Measurements from ENCODE around the gene FAM184A.

Gene FAM184A

DNA sequence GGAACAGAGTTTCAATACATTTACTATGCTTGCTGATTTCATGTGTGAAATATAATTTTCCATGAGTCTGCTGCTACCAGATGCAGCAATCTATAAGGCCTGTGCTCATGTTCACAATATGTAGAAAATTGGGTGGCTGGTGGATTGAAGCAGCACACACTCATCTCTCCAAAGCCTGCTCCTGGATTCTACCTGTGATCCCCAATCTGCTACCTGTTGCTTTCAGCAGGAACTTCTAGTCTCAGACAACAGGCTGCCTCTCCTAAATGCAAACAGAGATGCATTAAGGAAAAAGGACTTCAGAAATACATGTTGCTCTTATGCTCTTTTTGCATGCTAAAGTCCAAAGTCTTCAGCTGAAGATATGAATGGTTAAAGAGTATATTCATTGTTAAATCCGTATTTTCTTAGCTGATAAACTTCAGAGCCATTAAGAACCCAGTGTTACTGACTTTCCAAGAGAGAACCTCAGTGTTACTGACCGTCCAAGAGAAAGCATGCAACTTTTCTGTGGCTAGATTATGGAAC, 112.6 kb downstream of the FAM184A start:
- Histone ChIP-seq H3K9me3 (ENCODE audit: insufficient read depth, low read depth, low read length) (no peaks in the 10 kb centered on the region), H3K9me2 (replicated peaks; ENCODE audit: low read depth, low read length) (no peaks in the 10 kb centered on the region), H4K20me1 (ENCODE audit: insufficient read depth, low read length, poor library complexity, severe bottlenecking) (no peaks in the 10 kb centered on the region), H3K4me3 (ENCODE audit: low read length, poor library complexity, severe bottlenecking) (no peak overlapping the region), H3F3A (ENCODE audit: low read depth) (no peaks in the 10 kb centered on the region), H3K9ac (ENCODE audit: low read depth, low read length, poor library complexity, severe bottlenecking) (no peak overlapping the region), H3K4me1 (ENCODE audit: insufficient read depth, low read length, poor library complexity, severe bottlenecking) (no peaks in the 10 kb centered on the region), H3K79me2 (ENCODE audit: insufficient read depth, low read length) (no peaks in the 10 kb centered on the region), H3K27me3 (ENCODE audit: insufficient read depth, low read length, poor library complexity, severe bottlenecking) (no peaks in the 10 kb centered on the region), H2AFZ (ENCODE audit: low read length) (peak overlapping the region; percentile 21; the same call in 1 of the 2 replicates), H3K4me2 (ENCODE audit: low read depth, low read length, poor library complexity, severe bottlenecking) (no peak overlapping the region), H3K36me3 (ENCODE audit: insufficient read depth, low read length) (no peaks in the 10 kb centered on the region)
- TF ChIP-seq EZH2phosphoT487 (IDR thresholded peaks at IDR 0.05; ENCODE audit: borderline replicate concordance) = no peak
- TF ChIP-seq, protein P1, sequence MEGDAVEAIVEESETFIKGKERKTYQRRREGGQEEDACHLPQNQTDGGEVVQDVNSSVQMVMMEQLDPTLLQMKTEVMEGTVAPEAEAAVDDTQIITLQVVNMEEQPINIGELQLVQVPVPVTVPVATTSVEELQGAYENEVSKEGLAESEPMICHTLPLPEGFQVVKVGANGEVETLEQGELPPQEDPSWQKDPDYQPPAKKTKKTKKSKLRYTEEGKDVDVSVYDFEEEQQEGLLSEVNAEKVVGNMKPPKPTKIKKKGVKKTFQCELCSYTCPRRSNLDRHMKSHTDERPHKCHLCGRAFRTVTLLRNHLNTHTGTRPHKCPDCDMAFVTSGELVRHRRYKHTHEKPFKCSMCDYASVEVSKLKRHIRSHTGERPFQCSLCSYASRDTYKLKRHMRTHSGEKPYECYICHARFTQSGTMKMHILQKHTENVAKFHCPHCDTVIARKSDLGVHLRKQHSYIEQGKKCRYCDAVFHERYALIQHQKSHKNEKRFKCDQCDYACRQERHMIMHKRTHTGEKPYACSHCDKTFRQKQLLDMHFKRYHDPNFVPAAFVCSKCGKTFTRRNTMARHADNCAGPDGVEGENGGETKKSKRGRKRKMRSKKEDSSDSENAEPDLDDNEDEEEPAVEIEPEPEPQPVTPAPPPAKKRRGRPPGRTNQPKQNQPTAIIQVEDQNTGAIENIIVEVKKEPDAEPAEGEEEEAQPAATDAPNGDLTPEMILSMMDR (conservative IDR thresholded peaks at IDR 0.05; ENCODE audit: low read length) = no peak

DNA sequence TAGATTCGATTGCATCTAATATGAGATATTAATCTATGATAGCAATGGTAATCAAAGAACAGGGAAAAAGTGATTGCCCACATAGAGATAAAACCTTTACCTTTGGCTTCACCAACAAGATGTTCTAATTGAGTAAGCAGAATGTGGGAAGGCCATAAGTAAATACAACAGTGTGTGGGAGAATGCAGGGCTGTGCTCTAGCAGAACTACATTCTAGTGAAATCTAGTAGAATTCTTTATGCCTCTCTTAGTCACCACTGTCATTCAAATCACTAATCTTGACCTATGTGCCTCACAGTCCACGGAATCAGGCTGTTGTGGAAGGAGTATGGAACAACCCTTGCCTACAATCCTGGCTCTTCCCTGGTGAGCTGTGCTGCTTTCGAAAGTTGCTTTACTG, 113.1 kb downstream of the FAM184A start:
- no peaks in the 10 kb centered on the region for H3K9me3 ChIP-seq (ENCODE audit: insufficient read depth, low read depth, low read length)
- H3K9ac ChIP-seq (ENCODE audit: low read depth, low read length, poor library complexity, severe bottlenecking) = no peak overlapping the region
- no peaks in the 10 kb centered on the region for H4K20me1 ChIP-seq (ENCODE audit: insufficient read depth, low read length, poor library complexity, severe bottlenecking)
- H3K36me3 ChIP-seq (ENCODE audit: insufficient read depth, low read length) = no peaks in the 10 kb centered on the region
- no peaks in the 10 kb centered on the region for H3K79me2 ChIP-seq (ENCODE audit: insufficient read depth, low read length)
- H3K4me1 ChIP-seq (ENCODE audit: insufficient read depth, low read length, poor library complexity, severe bottlenecking) = no peaks in the 10 kb centered on the region
- no peak overlapping the region for H3K4me2 ChIP-seq (ENCODE audit: low read depth, low read length, poor library complexity, severe bottlenecking)
- H3K27me3 ChIP-seq (ENCODE audit: insufficient read depth, low read length, poor library complexity, severe bottlenecking) = no peaks in the 10 kb centered on the region
- no peak overlapping the region for H2AFZ ChIP-seq (ENCODE audit: low read length)
- H3F3A ChIP-seq (ENCODE audit: low read depth) = no peaks in the 10 kb centered on the region
- no peak overlapping the region for H3K4me3 ChIP-seq (ENCODE audit: low read length, poor library complexity, severe bottlenecking)
- no peaks in the 10 kb centered on the region for H3K9me2 ChIP-seq (replicated peaks; ENCODE audit: low read depth, low read length)
- TF ChIP-seq, protein P1 (conservative IDR thresholded peaks at IDR 0.05; ENCODE audit: low read length) = no peak
- TF ChIP-seq EZH2phosphoT487 (IDR thresholded peaks at IDR 0.05; ENCODE audit: borderline replicate concordance) = no peak

DNA sequence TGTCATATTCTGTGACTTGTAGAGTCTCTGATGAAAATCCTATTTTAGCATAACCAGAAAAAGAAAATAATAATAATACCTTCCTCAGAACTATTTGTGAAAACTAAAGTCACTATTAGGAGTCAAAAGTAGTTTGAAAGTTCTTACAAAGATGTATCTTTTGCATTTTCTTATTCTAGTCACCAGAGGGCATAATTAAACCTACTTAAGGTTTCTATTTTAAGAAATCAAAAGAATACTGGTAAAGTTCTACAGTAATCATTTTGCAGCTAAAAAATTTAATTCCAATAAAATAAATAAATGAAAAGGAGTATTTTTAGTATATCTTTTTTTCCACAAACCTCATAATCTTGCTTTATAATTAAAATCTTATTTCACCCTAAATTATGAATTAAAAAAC, 115.5 kb downstream of the FAM184A start:
- no peaks in the 10 kb centered on the region for H3K9me2 ChIP-seq (replicated peaks; ENCODE audit: low read depth, low read length)
- no peak overlapping the region for H3K4me2 ChIP-seq (ENCODE audit: low read depth, low read length, poor library complexity, severe bottlenecking)
- H3K4me3 ChIP-seq (ENCODE audit: low read length, poor library complexity, severe bottlenecking) = no peak overlapping the region
- no peaks in the 10 kb centered on the region for H3F3A ChIP-seq (ENCODE audit: low read depth)
- H3K9ac ChIP-seq (ENCODE audit: low read depth, low read length, poor library complexity, severe bottlenecking) = no peak overlapping the region
- H3K36me3 ChIP-seq (ENCODE audit: insufficient read depth, low read length) = no peaks in the 10 kb centered on the region
- H3K4me1 ChIP-seq (ENCODE audit: insufficient read depth, low read length, poor library complexity, severe bottlenecking) = no peaks in the 10 kb centered on the region
- H3K9me3 ChIP-seq (ENCODE audit: insufficient read depth, low read depth, low read length) = no peaks in the 10 kb centered on the region
- TF ChIP-seq EZH2phosphoT487 (IDR thresholded peaks at IDR 0.05; ENCODE audit: borderline replicate concordance) = no peak
- TF ChIP-seq, protein P1 (conservative IDR thresholded peaks at IDR 0.05; ENCODE audit: low read length) = peak; percentile 60
- no peaks in the 10 kb centered on the region for H3K27me3 ChIP-seq (ENCODE audit: insufficient read depth, low read length, poor library complexity, severe bottlenecking)
- H2AFZ ChIP-seq (ENCODE audit: low read length) = no peak overlapping the region
- H4K20me1 ChIP-seq (ENCODE audit: insufficient read depth, low read length, poor library complexity, severe bottlenecking) = no peaks in the 10 kb centered on the region
- no peaks in the 10 kb centered on the region for H3K79me2 ChIP-seq (ENCODE audit: insufficient read depth, low read length)

Measured in Loucy (cell line).